ENCODE results near the gene HOPX.

HOPX gene

DNA sequence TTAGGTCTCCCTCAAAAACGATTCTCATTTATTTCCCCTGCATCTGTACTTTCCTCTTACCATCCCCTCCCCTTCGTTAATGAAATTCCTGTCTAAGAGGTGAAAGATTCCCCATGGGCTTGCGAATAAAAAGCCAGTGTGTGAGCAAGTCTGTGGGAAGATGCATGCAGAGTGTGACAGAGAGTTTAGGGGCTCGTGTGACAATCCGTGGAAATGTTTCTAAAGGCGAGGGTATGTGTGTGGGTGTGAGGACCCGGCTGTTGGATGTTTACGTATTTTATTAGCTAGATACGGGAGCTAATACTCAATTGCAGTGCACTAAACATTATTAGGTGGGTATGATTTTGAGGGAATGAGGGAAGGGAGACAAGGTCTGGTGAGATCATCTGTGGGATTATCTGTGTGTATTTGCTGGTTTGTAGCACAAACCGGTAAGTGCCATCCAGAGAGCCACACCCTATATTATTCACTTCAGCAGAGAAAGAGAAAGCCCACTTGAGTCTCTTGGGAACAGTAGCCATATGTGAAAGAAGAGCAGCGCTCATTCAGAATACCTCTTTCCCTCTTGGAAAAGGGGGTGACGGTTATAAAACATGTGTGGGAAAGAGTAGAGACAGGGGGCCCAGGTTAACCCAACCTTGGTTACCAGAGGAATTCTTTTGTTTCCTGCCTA is 893 bp upstream of the HOPX start:
- peak overlapping the region; percentile 54; the same call in 1 of the 2 replicates for H3K4me2 ChIP-seq (ENCODE audit: low read depth, low read length)
- no peaks in the 10 kb centered on the region for H3K9me3 ChIP-seq (replicated peaks; ENCODE audit: insufficient read depth, low read length)
- H4K20me1 ChIP-seq (ENCODE audit: insufficient read depth, low read length), result no peaks in the 10 kb centered on the region
- TF ChIP-seq EZH2phosphoT487 (IDR thresholded peaks at IDR 0.05; ENCODE audit: low read length), result no peak
- TF ChIP-seq, protein P1, sequence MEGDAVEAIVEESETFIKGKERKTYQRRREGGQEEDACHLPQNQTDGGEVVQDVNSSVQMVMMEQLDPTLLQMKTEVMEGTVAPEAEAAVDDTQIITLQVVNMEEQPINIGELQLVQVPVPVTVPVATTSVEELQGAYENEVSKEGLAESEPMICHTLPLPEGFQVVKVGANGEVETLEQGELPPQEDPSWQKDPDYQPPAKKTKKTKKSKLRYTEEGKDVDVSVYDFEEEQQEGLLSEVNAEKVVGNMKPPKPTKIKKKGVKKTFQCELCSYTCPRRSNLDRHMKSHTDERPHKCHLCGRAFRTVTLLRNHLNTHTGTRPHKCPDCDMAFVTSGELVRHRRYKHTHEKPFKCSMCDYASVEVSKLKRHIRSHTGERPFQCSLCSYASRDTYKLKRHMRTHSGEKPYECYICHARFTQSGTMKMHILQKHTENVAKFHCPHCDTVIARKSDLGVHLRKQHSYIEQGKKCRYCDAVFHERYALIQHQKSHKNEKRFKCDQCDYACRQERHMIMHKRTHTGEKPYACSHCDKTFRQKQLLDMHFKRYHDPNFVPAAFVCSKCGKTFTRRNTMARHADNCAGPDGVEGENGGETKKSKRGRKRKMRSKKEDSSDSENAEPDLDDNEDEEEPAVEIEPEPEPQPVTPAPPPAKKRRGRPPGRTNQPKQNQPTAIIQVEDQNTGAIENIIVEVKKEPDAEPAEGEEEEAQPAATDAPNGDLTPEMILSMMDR (IDR thresholded peaks at IDR 0.05; ENCODE audit: low read length), result no peak
- TF ChIP-seq EZH2 (optimal IDR thresholded peaks at IDR 0.05; ENCODE audit: low read depth, low read length), result no peak
- no peaks in the 10 kb centered on the region for H3K9me2 ChIP-seq (replicated peaks; ENCODE audit: insufficient read depth, low read length)
- no peaks in the 10 kb centered on the region for H3K27me3 ChIP-seq (replicated peaks; ENCODE audit: insufficient read depth, low read length)
- no peaks in the 10 kb centered on the region for H3F3A ChIP-seq (ENCODE audit: insufficient read depth, low read length)
- no peak overlapping the region for H3K9ac ChIP-seq (ENCODE audit: low read length)
- H3K27ac ChIP-seq (ENCODE audit: low read length), result peak overlapping the region; percentile 32; the same call in 1 of the 2 replicates
- H3K4me3 ChIP-seq (ENCODE audit: low read length), result no peak overlapping the region
- no peaks in the 10 kb centered on the region for H3K79me2 ChIP-seq (ENCODE audit: low read length)
- no peak overlapping the region for H2AFZ ChIP-seq (ENCODE audit: low read length)
- peaks cover 13% of the 10 kb centered on the region for H3K4me1 ChIP-seq (ENCODE audit: low read length)
- H3K36me3 ChIP-seq (replicated peaks; ENCODE audit: insufficient read depth, low read length), result no peaks in the 10 kb centered on the region
- no peak for DNase-seq

GRCh38 chr4:56680266-56680665 is 830 bp downstream of the HOPX start:
- no peaks in the 10 kb centered on the region for H3K36me3 ChIP-seq (replicated peaks; ENCODE audit: insufficient read depth, low read length)
- no peak for DNase-seq
- TF ChIP-seq EZH2 (optimal IDR thresholded peaks at IDR 0.05; ENCODE audit: low read depth, low read length) (no peak), EZH2phosphoT487 (IDR thresholded peaks at IDR 0.05; ENCODE audit: low read length) (no peak)
- TF ChIP-seq, protein P1 (IDR thresholded peaks at IDR 0.05; ENCODE audit: low read length), result no peak

DNA sequence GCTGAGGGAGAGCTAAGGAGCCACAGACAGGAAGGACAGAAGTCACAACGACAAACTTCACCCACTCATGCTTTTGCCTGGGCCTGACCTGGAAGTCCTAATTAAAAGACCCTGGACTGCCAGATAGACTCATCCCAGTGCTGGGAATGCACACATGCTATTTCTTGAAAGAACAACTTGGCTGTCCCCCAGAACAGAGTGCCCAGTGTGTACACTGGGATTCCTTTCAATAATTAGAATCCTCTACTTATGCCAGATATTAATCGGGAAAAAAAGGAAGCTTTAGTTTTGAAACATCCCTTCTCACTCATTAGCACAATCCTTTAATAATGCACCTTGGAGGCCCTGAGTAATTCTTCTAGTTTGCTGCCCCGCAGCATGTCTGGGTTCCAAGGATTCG is 3.4 kb downstream of the HOPX start:
- H3K9ac ChIP-seq (ENCODE audit: low read length), result no peak overlapping the region
- H3K4me1 ChIP-seq (ENCODE audit: low read length), result peaks cover 13% of the 10 kb centered on the region
- no peak for DNase-seq
- H3K4me3 ChIP-seq (ENCODE audit: low read length), result no peak overlapping the region
- no peak overlapping the region for H3K27ac ChIP-seq (ENCODE audit: low read length)
- no peaks in the 10 kb centered on the region for H3K9me3 ChIP-seq (replicated peaks; ENCODE audit: insufficient read depth, low read length)
- no peaks in the 10 kb centered on the region for H3F3A ChIP-seq (ENCODE audit: insufficient read depth, low read length)
- H3K27me3 ChIP-seq (replicated peaks; ENCODE audit: insufficient read depth, low read length), result no peaks in the 10 kb centered on the region
- no peak overlapping the region for H2AFZ ChIP-seq (ENCODE audit: low read length)
- no peaks in the 10 kb centered on the region for H3K9me2 ChIP-seq (replicated peaks; ENCODE audit: insufficient read depth, low read length)
- TF ChIP-seq EZH2 (optimal IDR thresholded peaks at IDR 0.05; ENCODE audit: low read depth, low read length) (no peak), EZH2phosphoT487 (IDR thresholded peaks at IDR 0.05; ENCODE audit: low read length) (no peak)
- TF ChIP-seq, protein P1 (IDR thresholded peaks at IDR 0.05; ENCODE audit: low read length), result no peak
- no peaks in the 10 kb centered on the region for H3K79me2 ChIP-seq (ENCODE audit: low read length)
- no peak overlapping the region for H3K4me2 ChIP-seq (ENCODE audit: low read depth, low read length)
- no peaks in the 10 kb centered on the region for H3K36me3 ChIP-seq (replicated peaks; ENCODE audit: insufficient read depth, low read length)
- H4K20me1 ChIP-seq (ENCODE audit: insufficient read depth, low read length), result no peaks in the 10 kb centered on the region

More at GRCh38 chr4:56680266-56680665, 830 bp downstream of the HOPX start:
- Histone ChIP-seq H3K9me3 (replicated peaks; ENCODE audit: insufficient read depth, low read length) (no peaks in the 10 kb centered on the region), H3F3A (ENCODE audit: insufficient read depth, low read length) (no peaks in the 10 kb centered on the region), H4K20me1 (ENCODE audit: insufficient read depth, low read length) (no peaks in the 10 kb centered on the region), H3K27ac (ENCODE audit: low read length) (no peak overlapping the region), H3K79me2 (ENCODE audit: low read length) (no peaks in the 10 kb centered on the region), H2AFZ (ENCODE audit: low read length) (no peak overlapping the region), H3K27me3 (replicated peaks; ENCODE audit: insufficient read depth, low read length) (no peaks in the 10 kb centered on the region), H3K9me2 (replicated peaks; ENCODE audit: insufficient read depth, low read length) (no peaks in the 10 kb centered on the region), H3K9ac (ENCODE audit: low read length) (no peak overlapping the region), H3K4me2 (ENCODE audit: low read depth, low read length) (no peak overlapping the region), H3K4me3 (ENCODE audit: low read length) (no peak overlapping the region), H3K4me1 (ENCODE audit: low read length) (peaks cover 13% of the 10 kb centered on the region)
